ENCODE data around the gene CORO7.

CORO7 gene

GRCh38 chr16:4388271-4389021 lies 27.9 kb downstream of the CORO7 start:
- no peak for TF ChIP-seq REST (IDR thresholded peaks at IDR 0.05; ENCODE audit: insufficient replicate concordance, low read depth)
- no peak for TF ChIP-seq POLR2AphosphoS5 (IDR thresholded peaks at IDR 0.05; ENCODE audit: low read depth)
- TF ChIP-seq SPI1 (IDR thresholded peaks at IDR 0.05; ENCODE audit: borderline replicate concordance, low read depth), result no peak
- TF ChIP-seq GABPA (IDR thresholded peaks at IDR 0.05; ENCODE audit: low read depth), result no peak
- TF ChIP-seq CTCF (IDR thresholded peaks at IDR 0.05; ENCODE audit: insufficient read depth, low read length), result no peak

DNA sequence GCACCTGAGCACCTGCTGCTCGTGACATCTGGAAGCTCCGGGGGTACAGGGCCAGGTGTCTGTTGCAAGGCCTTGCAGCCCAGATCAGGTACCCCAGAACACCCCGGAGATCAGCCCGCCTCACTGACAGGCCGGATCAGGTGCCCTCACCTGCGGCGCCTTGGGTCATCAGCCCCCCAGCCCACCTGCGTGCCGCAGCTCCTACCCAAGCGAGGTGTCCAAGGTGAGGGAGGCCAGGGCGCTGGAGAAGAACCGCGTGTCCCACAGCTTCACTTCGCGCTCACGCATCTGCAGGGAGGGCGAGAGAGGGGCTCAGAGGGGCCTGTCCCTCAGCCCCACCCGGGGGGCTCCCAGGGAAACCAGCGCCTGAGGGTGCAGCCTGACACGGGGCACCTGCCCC lies 28.6 kb downstream of the CORO7 start:
- Histone ChIP-seq H3K27ac (replicated peaks) (no peak overlapping the region), H3K4me3 (replicated peaks; ENCODE audit: insufficient read depth, low read length) (no peak overlapping the region), H3K27me3 (ENCODE audit: insufficient read depth, poor library complexity, severe bottlenecking) (no peaks in the 10 kb centered on the region)
- TF ChIP-seq CTCF (IDR thresholded peaks at IDR 0.05; ENCODE audit: insufficient read depth, low read length), result no peak
- TF ChIP-seq REST (IDR thresholded peaks at IDR 0.05; ENCODE audit: insufficient replicate concordance, low read depth), result no peak
- TF ChIP-seq POLR2AphosphoS5 (IDR thresholded peaks at IDR 0.05; ENCODE audit: low read depth), result no peak
- TF ChIP-seq SPI1 (IDR thresholded peaks at IDR 0.05; ENCODE audit: borderline replicate concordance, low read depth), result no peak
- no peak for TF ChIP-seq GABPA (IDR thresholded peaks at IDR 0.05; ENCODE audit: low read depth)
- DNase-seq (ENCODE audit: low read depth in 1 of 2, low spot score in 1 of 2), result no peak

More at GRCh38 chr16:4388271-4389021, 27.9 kb downstream of the CORO7 start:
- Histone ChIP-seq H3K27ac (replicated peaks) (no peak overlapping the region), H3K27me3 (ENCODE audit: insufficient read depth, poor library complexity, severe bottlenecking) (no peaks in the 10 kb centered on the region), H3K4me3 (replicated peaks; ENCODE audit: insufficient read depth, low read length) (no peak overlapping the region)
- DNase-seq (ENCODE audit: low read depth in 1 of 2, low spot score in 1 of 2), result no peak

DNA sequence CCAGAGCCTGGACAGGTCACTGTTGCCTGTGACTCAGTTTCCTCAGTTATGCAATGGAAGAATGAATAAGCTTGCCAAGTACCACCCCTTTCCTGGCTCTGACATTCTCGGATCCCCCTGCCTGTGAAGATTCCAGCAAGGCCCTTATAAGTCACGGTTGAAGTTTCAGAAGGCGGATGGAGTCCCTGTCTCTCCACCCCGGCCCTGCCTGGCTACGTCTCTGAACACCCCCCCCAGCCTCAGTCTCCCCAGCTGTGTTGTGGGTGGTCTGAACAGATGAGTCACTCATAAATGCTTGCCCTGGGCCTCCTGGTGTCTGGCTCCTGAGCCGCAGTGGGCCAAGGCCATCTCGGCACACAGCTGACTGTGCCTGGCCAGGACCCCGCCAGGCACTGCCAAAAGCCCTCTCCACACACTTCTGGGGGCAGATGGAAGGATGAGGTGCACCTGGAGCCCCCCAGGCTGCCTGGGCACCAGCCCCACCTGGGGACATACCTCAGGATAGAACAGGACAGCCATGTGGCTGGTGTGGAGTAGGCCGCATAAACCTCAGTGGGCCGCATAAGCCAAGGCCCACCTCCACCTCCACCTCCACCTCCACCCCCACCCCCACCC lies 29.3 kb downstream of the CORO7 start:
- Histone ChIP-seq H3K4me3 (replicated peaks; ENCODE audit: insufficient read depth, low read length) (no peak overlapping the region), H3K27ac (replicated peaks) (no peak overlapping the region), H3K27me3 (ENCODE audit: insufficient read depth, poor library complexity, severe bottlenecking) (no peaks in the 10 kb centered on the region)
- DNase-seq (ENCODE audit: low read depth in 1 of 2, low spot score in 1 of 2), result no peak
- TF ChIP-seq REST (IDR thresholded peaks at IDR 0.05; ENCODE audit: insufficient replicate concordance, low read depth) (no peak), CTCF (IDR thresholded peaks at IDR 0.05; ENCODE audit: insufficient read depth, low read length) (no peak), POLR2AphosphoS5 (IDR thresholded peaks at IDR 0.05; ENCODE audit: low read depth) (no peak), GABPA (IDR thresholded peaks at IDR 0.05; ENCODE audit: low read depth) (no peak)

Measured in HL-60 (cell line).